NCI-H1694 treated with DMSO at 0.1 percent for 48 hours (cell line): ENCODE measurements around the gene TEPSIN.
A peak's percentile ranks its signal among the peaks of the same experiment; 100 is the strongest.

Experiments used
- DNase-seq: peaks from one replicate; lab custom pipeline; 2025; lab: John Stamatoyannopoulos, UW

The TEPSIN gene

GRCh38 chr17:81267390-81268067 is 28.7 kb upstream of the TEPSIN start:
- DNase-seq, result no peak

GRCh38 chr17:81265576-81265975 is 26.7 kb upstream of the TEPSIN start:
- DNase-seq, result no peak

GRCh38 chr17:81264640-81265039 is 25.8 kb upstream of the TEPSIN start:
- DNase-seq, result no peak

- DNase-seq, result no peak
These were observed 24.7 kb upstream of the TEPSIN start for GRCh38 chr17:81263371-81264181.

- no peak for DNase-seq
These were observed 22.9 kb upstream of the TEPSIN start for GRCh38 chr17:81261582-81262336.

GRCh38 chr17:81261096-81261495 is 22.2 kb upstream of the TEPSIN start:
- DNase-seq, result no peak

- DNase-seq, result no peak
These were observed 21.8 kb upstream of the TEPSIN start for GRCh38 chr17:81260641-81261040.

- no peak for DNase-seq
These were observed 21.3 kb upstream of the TEPSIN start for GRCh38 chr17:81260171-81260570.

GRCh38 chr17:81259058-81259605 is 20.3 kb upstream of the TEPSIN start:
- no peak for DNase-seq

- no peak for DNase-seq
These were observed 19.4 kb upstream of the TEPSIN start for GRCh38 chr17:81258292-81258691.

GRCh38 chr17:81257533-81257932 is 18.7 kb upstream of the TEPSIN start:
- DNase-seq, result no peak

GRCh38 chr17:81256616-81257015 is 17.8 kb upstream of the TEPSIN start:
- no peak for DNase-seq

GRCh38 chr17:81254955-81255717 is 16.3 kb upstream of the TEPSIN start:
- no peak for DNase-seq

GRCh38 chr17:81253358-81254131 is 14.7 kb upstream of the TEPSIN start:
- DNase-seq, result peak; percentile 70

GRCh38 chr17:81252987-81253329 is 14.1 kb upstream of the TEPSIN start:
- DNase-seq, result no peak

- peak; percentile 43 for DNase-seq
These were observed 13.6 kb upstream of the TEPSIN start for GRCh38 chr17:81252326-81252986.

GRCh38 chr17:81251709-81252301 is 12.9 kb upstream of the TEPSIN start:
- peak; percentile 96 for DNase-seq

GRCh38 chr17:81251094-81251708 is 12.3 kb upstream of the TEPSIN start:
- DNase-seq, result no peak

GRCh38 chr17:81250286-81251093 is 11.6 kb upstream of the TEPSIN start:
- DNase-seq, result no peak
